ENCODE data around the gene ZNF70. TPM values are rescaled to one million over a fixed set of nuclear protein-coding genes. Genes with fewer than 3 reads are reported as not detected.

Gene ZNF70
- total RNA-seq, 2 donors from 2014 or later = 8.4 to 13.8 TPM

DNA sequence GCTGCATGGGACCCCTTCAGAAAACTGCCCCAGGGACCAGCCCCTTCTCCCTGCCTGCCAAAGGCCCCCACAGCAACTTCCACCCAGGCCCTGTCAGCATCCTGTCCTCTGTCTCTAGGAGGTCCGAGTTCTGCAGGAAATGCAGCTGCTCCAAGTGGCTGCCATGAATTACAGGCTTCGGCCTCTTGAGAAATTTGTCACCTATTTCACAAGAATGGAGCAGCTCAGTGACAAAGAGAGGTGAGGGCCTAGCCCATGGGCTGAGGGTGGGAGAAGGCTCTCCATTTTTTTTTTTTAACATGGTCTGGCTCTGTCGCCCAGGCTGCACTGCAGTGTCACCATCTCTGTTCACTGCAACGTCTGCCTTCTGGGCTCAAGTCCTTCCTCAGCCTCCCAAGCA is 52.8 kb downstream of the ZNF70 start:
- H3K4me1 ChIP-seq (ENCODE audit: control insufficient read depth in 1 of 2, low read depth in 2 of 2) = no peaks in the 10 kb centered on the region
- TF ChIP-seq, protein P1, sequence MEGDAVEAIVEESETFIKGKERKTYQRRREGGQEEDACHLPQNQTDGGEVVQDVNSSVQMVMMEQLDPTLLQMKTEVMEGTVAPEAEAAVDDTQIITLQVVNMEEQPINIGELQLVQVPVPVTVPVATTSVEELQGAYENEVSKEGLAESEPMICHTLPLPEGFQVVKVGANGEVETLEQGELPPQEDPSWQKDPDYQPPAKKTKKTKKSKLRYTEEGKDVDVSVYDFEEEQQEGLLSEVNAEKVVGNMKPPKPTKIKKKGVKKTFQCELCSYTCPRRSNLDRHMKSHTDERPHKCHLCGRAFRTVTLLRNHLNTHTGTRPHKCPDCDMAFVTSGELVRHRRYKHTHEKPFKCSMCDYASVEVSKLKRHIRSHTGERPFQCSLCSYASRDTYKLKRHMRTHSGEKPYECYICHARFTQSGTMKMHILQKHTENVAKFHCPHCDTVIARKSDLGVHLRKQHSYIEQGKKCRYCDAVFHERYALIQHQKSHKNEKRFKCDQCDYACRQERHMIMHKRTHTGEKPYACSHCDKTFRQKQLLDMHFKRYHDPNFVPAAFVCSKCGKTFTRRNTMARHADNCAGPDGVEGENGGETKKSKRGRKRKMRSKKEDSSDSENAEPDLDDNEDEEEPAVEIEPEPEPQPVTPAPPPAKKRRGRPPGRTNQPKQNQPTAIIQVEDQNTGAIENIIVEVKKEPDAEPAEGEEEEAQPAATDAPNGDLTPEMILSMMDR (IDR thresholded peaks at IDR 0.05) = no peak
- DNase-seq (ENCODE audit: low spot score) (no peak), ATAC-seq (ENCODE audit: insufficient number of reproducible peaks, low FRiP score, low read depth) (no peak)
- no peak overlapping the region for H3K27ac ChIP-seq
- no peak overlapping the region for H3K4me3 ChIP-seq
- H3K9me3 ChIP-seq = no peaks in the 10 kb centered on the region
- no peaks in the 10 kb centered on the region for H3K27me3 ChIP-seq (replicated peaks; ENCODE audit: insufficient read depth)
- H3K36me3 ChIP-seq = peaks cover 8% of the 10 kb centered on the region

DNA sequence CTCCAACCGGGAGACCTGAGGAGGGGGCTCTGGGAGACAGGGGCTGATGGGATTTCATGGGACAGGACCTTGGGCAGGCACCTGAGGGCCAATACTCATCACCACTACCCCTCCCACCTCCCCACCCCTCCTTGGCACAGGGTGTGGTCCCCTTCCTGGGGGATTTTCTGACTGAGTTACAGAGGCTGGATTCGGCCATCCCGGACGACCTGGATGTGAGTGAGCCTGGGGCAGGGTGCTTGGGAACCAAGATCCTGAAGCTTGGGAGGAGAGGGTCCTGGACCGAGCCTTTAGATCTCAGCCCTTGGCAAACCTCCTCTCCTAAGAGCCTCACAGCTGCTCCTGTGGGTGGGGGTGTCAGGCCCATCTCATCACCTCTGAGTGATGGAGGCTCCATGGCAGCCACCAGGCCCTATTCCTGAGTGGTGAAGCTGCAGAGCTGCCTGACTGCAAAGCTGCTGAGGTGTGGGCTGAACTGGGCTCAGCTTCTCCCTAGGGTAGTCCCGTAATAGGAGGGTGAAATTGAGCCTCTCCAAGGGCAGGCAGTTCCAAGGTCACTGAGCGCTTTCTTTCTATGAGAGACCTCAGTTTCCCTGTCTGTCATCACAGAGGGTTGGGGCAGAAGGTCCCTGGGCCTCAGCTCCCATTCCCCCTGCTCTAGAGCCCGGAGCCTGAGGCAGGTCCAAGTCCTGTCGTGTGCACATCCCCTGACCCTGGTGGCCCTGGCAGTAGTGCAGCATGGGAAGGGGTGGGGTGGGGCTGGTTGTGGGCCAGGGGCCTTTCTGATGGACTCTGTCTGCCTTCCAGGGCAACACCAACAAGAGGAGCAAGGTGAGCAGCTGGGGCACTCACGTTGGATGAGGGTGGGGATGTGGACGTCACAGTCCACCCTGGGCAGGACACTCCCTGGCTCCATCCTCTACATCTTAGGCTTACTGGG is 53.6 kb downstream of the ZNF70 start:
- no peak for DNase-seq (ENCODE audit: low spot score)
- no peaks in the 10 kb centered on the region for H3K27me3 ChIP-seq (replicated peaks; ENCODE audit: insufficient read depth)
- no peaks in the 10 kb centered on the region for H3K9me3 ChIP-seq
- H3K4me3 ChIP-seq = no peak overlapping the region
- TF ChIP-seq, protein P1 (IDR thresholded peaks at IDR 0.05) = no peak
- H3K27ac ChIP-seq = no peak overlapping the region
- H3K4me1 ChIP-seq (ENCODE audit: control insufficient read depth in 1 of 2, low read depth in 2 of 2) = no peaks in the 10 kb centered on the region
- ATAC-seq (ENCODE audit: insufficient number of reproducible peaks, low FRiP score, low read depth) = no peak
- H3K36me3 ChIP-seq = peaks cover 8% of the 10 kb centered on the region

DNA sequence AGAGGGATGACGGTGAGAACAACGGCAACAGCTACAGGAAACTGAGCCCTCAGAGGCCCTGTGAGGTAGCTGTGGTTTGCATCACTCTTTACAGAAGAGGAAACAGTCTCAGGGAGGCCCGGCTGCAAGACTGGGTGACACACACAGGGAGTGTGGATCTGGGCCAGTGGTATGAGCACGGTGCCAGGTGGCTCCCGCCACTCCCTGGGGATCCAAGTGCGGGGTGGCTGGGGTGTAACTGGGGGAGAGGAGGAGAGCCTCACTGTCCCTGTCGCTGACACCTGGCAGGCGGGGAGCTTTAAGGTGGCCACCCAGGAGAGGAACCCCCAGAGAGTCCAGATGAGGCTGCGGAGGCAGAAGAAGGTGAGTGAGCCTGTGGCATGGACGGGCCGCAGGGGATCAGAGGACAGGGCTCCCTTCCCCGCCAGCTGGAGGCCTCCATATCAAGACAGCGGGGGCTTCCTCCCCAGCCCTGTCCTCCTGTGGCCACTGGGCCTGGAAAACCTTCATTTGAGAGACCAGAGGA is 54.5 kb downstream of the ZNF70 start:
- ATAC-seq (ENCODE audit: insufficient number of reproducible peaks, low FRiP score, low read depth) = no peak
- H3K27me3 ChIP-seq (replicated peaks; ENCODE audit: insufficient read depth) = no peaks in the 10 kb centered on the region
- H3K4me3 ChIP-seq = no peak overlapping the region
- no peaks in the 10 kb centered on the region for H3K9me3 ChIP-seq
- H3K4me1 ChIP-seq (ENCODE audit: control insufficient read depth in 1 of 2, low read depth in 2 of 2) = no peaks in the 10 kb centered on the region
- peaks cover 8% of the 10 kb centered on the region for H3K36me3 ChIP-seq
- no peak for DNase-seq (ENCODE audit: low spot score)
- no peak overlapping the region for H3K27ac ChIP-seq
- TF ChIP-seq, protein P1 (IDR thresholded peaks at IDR 0.05) = no peak

DNA sequence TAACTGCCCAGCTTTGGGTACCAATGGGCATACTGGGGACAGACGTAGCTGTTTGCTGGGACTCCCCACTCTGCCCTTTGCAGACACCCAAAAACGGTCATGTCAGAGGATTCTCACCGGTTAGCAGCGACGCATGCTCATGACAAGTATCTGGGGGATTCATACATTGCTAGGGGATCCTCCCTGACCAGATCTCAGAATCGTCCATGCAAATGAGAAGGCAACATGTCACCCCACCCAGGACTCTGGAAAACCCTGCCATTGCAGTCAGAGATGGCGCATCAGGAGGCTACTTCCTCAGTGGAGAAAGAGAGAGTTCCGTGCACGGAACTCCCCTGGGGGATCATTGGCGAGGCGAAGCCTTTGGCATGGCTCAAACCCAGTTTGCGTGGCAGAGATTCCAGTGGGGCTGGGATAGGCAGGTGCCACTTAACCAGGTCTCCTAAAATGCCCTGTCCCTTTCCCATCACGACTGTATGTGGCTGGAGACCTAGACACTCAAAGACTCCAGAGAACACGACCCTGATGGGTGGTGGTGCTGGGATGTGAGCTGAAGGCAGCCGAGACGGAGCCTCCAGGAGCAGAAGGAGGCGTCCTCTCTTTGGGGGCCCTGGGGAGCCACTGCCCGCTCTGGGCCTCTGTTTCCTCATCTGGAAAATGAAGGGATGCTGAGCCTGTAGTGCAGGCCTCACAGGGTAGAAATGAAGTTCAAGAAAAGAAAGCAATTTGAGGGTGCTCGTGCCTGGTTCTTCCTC is 55.2 kb downstream of the ZNF70 start:
- ATAC-seq (ENCODE audit: insufficient number of reproducible peaks, low FRiP score, low read depth) (no peak), DNase-seq (ENCODE audit: low spot score) (no peak)
- Histone ChIP-seq H3K27ac (no peak overlapping the region), H3K9me3 (no peaks in the 10 kb centered on the region), H3K4me3 (no peak overlapping the region), H3K4me1 (ENCODE audit: control insufficient read depth in 1 of 2, low read depth in 2 of 2) (no peaks in the 10 kb centered on the region), H3K27me3 (replicated peaks; ENCODE audit: insufficient read depth) (no peaks in the 10 kb centered on the region), H3K36me3 (peaks cover 8% of the 10 kb centered on the region)
- TF ChIP-seq, protein P1 (IDR thresholded peaks at IDR 0.05) = no peak

DNA sequence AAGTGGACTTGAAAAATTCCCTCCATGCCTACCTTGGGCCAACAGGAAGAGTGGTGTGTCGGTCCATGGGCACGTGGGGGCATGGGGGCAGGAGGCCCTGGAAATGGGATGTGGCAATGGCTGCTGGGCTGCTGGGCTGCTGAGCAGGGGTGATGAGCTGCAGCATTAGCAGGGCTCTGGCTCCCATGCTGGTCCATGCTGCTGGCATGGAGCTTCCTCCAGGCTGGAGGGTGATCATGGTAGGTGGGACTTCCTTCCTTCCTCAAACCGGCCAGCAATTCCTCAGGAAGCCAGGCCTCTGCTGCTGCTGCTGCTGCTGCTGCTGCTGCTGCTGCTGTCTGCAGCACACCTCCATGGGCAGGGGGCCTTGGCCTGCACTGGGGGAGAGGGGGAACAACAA is 55.8 kb downstream of the ZNF70 start:
- TF ChIP-seq, protein P1 (IDR thresholded peaks at IDR 0.05) = no peak
- Histone ChIP-seq H3K27ac (no peak overlapping the region), H3K36me3 (peaks cover 14% of the 10 kb centered on the region), H3K9me3 (no peaks in the 10 kb centered on the region), H3K4me1 (ENCODE audit: control insufficient read depth in 1 of 2, low read depth in 2 of 2) (no peaks in the 10 kb centered on the region), H3K4me3 (no peak overlapping the region), H3K27me3 (replicated peaks; ENCODE audit: insufficient read depth) (no peaks in the 10 kb centered on the region)
- no peak for ATAC-seq (ENCODE audit: insufficient number of reproducible peaks, low FRiP score, low read depth)
- no peak for DNase-seq (ENCODE audit: low spot score)
